CD4-positive, alpha-beta T cell treated with Interleukin-17A for 1 hour (primary cell): ENCODE results near the gene FOXN4.

Experiments
- DNase-seq: peaks from one replicate; pipeline ENCODE4 v3.0.0-alpha.2; 2020

FOXN4 gene

GRCh38 chr12:109256011-109256410, 53.1 kb downstream of the FOXN4 start:
- DNase-seq, result no peak

GRCh38 chr12:109255377-109255776, 53.7 kb downstream of the FOXN4 start:
- DNase-seq, result no peak

- DNase-seq, result no peak
Measured at GRCh38 chr12:109253913-109254544, 55.1 kb downstream of the FOXN4 start.

- no peak for DNase-seq
Measured at GRCh38 chr12:109252799-109253198, 56.3 kb downstream of the FOXN4 start.

GRCh38 chr12:109250523-109250922, 58.6 kb downstream of the FOXN4 start:
- DNase-seq, result no peak

- no peak for DNase-seq
Measured at GRCh38 chr12:109247831-109248654, 61.0 kb downstream of the FOXN4 start.

- no peak for DNase-seq
Measured at GRCh38 chr12:109246221-109246620, 62.9 kb downstream of the FOXN4 start.

GRCh38 chr12:109244073-109244472, 65.0 kb downstream of the FOXN4 start:
- no peak for DNase-seq

GRCh38 chr12:109241936-109242335, 67.1 kb downstream of the FOXN4 start:
- no peak for DNase-seq

- no peak for DNase-seq
Measured at GRCh38 chr12:109240365-109240764, 68.7 kb downstream of the FOXN4 start.

- DNase-seq, result no peak
Measured at GRCh38 chr12:109239691-109240090, 69.4 kb downstream of the FOXN4 start.

GRCh38 chr12:109239179-109239578, 69.9 kb downstream of the FOXN4 start:
- no peak for DNase-seq

- DNase-seq, result no peak
Measured at GRCh38 chr12:109236257-109236656, 72.8 kb downstream of the FOXN4 start.

GRCh38 chr12:109234012-109234411, 75.1 kb downstream of the FOXN4 start:
- no peak for DNase-seq

- no peak for DNase-seq
Measured at GRCh38 chr12:109232731-109233130, 76.4 kb downstream of the FOXN4 start.

GRCh38 chr12:109230193-109230592, 78.9 kb downstream of the FOXN4 start:
- DNase-seq, result no peak

GRCh38 chr12:109228664-109229063, 80.4 kb downstream of the FOXN4 start:
- DNase-seq, result no peak
